GM23338 (cell line): ENCODE measurements around the gene TRPM1. TPM values are rescaled to one million over a fixed set of nuclear protein-coding genes. Genes with fewer than 3 reads are reported as not detected.

Source experiments
- ATAC-seq: fragments of 200-7000 bp; cut with Tn5 transposase; 3 replicates; pipeline ENCODE4 v1.9.1; 2020
- DNase-seq: peaks from one replicate; pipeline ENCODE4 v3.0.0-alpha.2; 2015; ENCODE audit warnings: low spot score
- H2AFZ ChIP-seq: fragments of 200-600 bp; sonication (generic); 2 replicates; pipeline ENCODE4 v1.8.0; 2016; ENCODE audit warnings: antibody characterized with exemption, mild to moderate bottlenecking, moderate library complexity
- H3F3A ChIP-seq: fragments of 200-600 bp; sonication (generic); replicated peaks from 2 replicates; pipeline ENCODE4 v1.8.0; 2017; ENCODE audit warnings: antibody characterized with exemption, mixed run types, low read depth
- H3K27ac ChIP-seq: fragments of 200-600 bp; sonication (generic); 2 replicates; pipeline ENCODE4 v1.6.1; 2016; ENCODE audit warnings: low read depth
- H3K27me3 ChIP-seq: fragments of 200-600 bp; sonication (generic); 2 replicates; pipeline ENCODE4 v1.8.0; 2016; ENCODE audit warnings: mild to moderate bottlenecking, mixed run types, moderate library complexity; ENCODE audit not compliant: insufficient read depth
- H3K36me3 ChIP-seq: fragments of 200-600 bp; sonication (generic); 2 replicates; pipeline ENCODE4 v1.8.0; 2016; ENCODE audit warnings: mild to moderate bottlenecking; ENCODE audit not compliant: insufficient read depth
- H3K4me1 ChIP-seq: fragments of 200-600 bp; sonication (generic); 2 replicates; pipeline ENCODE4 v1.8.0; 2016; ENCODE audit warnings: mild to moderate bottlenecking, moderate library complexity; ENCODE audit not compliant: insufficient read depth
- H3K4me2 ChIP-seq: fragments of 200-600 bp; sonication (generic); 2 replicates; pipeline ENCODE4 v1.7.1; 2017; ENCODE audit warnings: mixed run types
- H3K4me3 ChIP-seq: fragments of 200-600 bp; sonication (generic); 2 replicates; pipeline ENCODE4 v1.6.1; 2016; ENCODE audit warnings: mixed run types
- H3K79me2 ChIP-seq: fragments of 200-600 bp; sonication (generic); replicated peaks from 2 replicates; pipeline ENCODE4 v1.8.0; 2017; ENCODE audit warnings: mild to moderate bottlenecking; ENCODE audit not compliant: insufficient read depth
- H3K9me2 ChIP-seq: fragments of 200-600 bp; sonication (generic); 2 replicates; pipeline ENCODE4 v1.8.0; 2017; ENCODE audit not compliant: insufficient read depth
- H4K20me1 ChIP-seq: fragments of 200-600 bp; sonication (generic); replicated peaks from 2 replicates; pipeline ENCODE4 v1.8.0; 2017; ENCODE audit warnings: mild to moderate bottlenecking; ENCODE audit not compliant: insufficient read depth
- H3K27ac Mint-ChIP-seq: 2 replicates; pipeline ENCODE4 v1.8.0; 2020; ENCODE audit warnings: inconsistent platforms, mild to moderate bottlenecking, moderate library complexity, mixed read lengths
- H3K27me3 Mint-ChIP-seq: 3 replicates; pipeline ENCODE4 v1.8.0; 2022; ENCODE audit warnings: low read depth, mild to moderate bottlenecking, moderate library complexity, mixed read lengths, inconsistent platforms; ENCODE audit not compliant: insufficient read depth, poor library complexity
- H3K36me3 Mint-ChIP-seq: 3 replicates; pipeline ENCODE4 v1.8.0; 2021; ENCODE audit warnings: low read depth, mild to moderate bottlenecking, inconsistent platforms, moderate library complexity, mixed read lengths
- H3K4me1 Mint-ChIP-seq: 3 replicates; pipeline ENCODE4 v1.8.0; 2020; ENCODE audit warnings: mild to moderate bottlenecking, inconsistent platforms, mixed read lengths
- H3K4me3 Mint-ChIP-seq: 3 replicates; pipeline ENCODE4 v1.8.0; 2021; ENCODE audit warnings: moderate library complexity, mild to moderate bottlenecking, inconsistent platforms, mixed read lengths
- H3K9me3 Mint-ChIP-seq: 3 replicates; pipeline ENCODE4 v1.8.0; 2020; ENCODE audit warnings: moderate library complexity, mild to moderate bottlenecking, inconsistent platforms, mixed read lengths
- CREB1 ChIP-seq: fragments of 250-450 bp; sonication (Bioruptor Pico); IDR thresholded peaks from 2 replicates; pipeline ENCODE4 v1.5.0; 2020; ENCODE audit warnings: low read depth, mild to moderate bottlenecking, moderate library complexity
- CTCF ChIP-seq, 2 experiments: fragments of 200-600 bp in 1 of 2; sonication (generic) in 1 of 2; conservative IDR thresholded peaks; 2 replicates each; pipeline versions ENCODE4 v1.5.1 to v1.6.1; 2016 to 2017; ENCODE audit warnings: antibody characterized with exemption in 2 of 2, low read depth in 2 of 2, mild to moderate bottlenecking in 2 of 2, moderate library complexity in 1 of 2
- ETS1 ChIP-seq: IDR thresholded peaks from 2 replicates; pipeline ENCODE4 v1.6.1; 2016; ENCODE audit warnings: antibody characterized with exemption
- EZH2 ChIP-seq: fragments of 200-600 bp; sonication (generic); IDR thresholded peaks from one replicate; pipeline ENCODE4 v1.8.0; 2017; ENCODE audit warnings: antibody characterized with exemption, mild to moderate bottlenecking, low read depth; ENCODE audit not compliant: unreplicated experiment
- EZH2phosphoT487 ChIP-seq: fragments of 200-600 bp; sonication (generic); IDR thresholded peaks from one replicate; pipeline ENCODE4 v1.8.1; 2018; ENCODE audit warnings: antibody characterized with exemption; ENCODE audit not compliant: unreplicated experiment
- JUNB ChIP-seq: IDR thresholded peaks from one replicate; pipeline ENCODE4 v1.6.1; 2016; ENCODE audit warnings: antibody characterized with exemption; ENCODE audit not compliant: unreplicated experiment
- NANOG ChIP-seq: IDR thresholded peaks from 2 replicates; pipeline ENCODE4 v1.6.1; 2016; ENCODE audit warnings: antibody characterized with exemption, borderline replicate concordance
- POLR2AphosphoS5 ChIP-seq: IDR thresholded peaks from 2 replicates; pipeline ENCODE4 v1.6.1; 2016; ENCODE audit warnings: antibody characterized with exemption, low read depth
- REST ChIP-seq: IDR thresholded peaks from one replicate; pipeline ENCODE4 v1.6.1; 2018; ENCODE audit warnings: antibody characterized with exemption; ENCODE audit not compliant: unreplicated experiment
- STAT1 ChIP-seq: IDR thresholded peaks from one replicate; pipeline ENCODE4 v1.6.1; 2016; ENCODE audit warnings: antibody characterized with exemption; ENCODE audit not compliant: unreplicated experiment
- ZNF114 ChIP-seq: fragments of 250-450 bp; sonication (Bioruptor Pico); IDR thresholded peaks from 2 replicates; pipeline ENCODE4 v1.5.0; 2020; ENCODE audit warnings: mild to moderate bottlenecking, moderate library complexity
- ZNF331 ChIP-seq: fragments of 250-450 bp; sonication (Bioruptor Pico); IDR thresholded peaks from 2 replicates; pipeline ENCODE4 v1.5.0; 2020; ENCODE audit warnings: low read depth, mild to moderate bottlenecking, moderate library complexity
- ZNF462 ChIP-seq: fragments of 250-450 bp; sonication (Bioruptor Pico); IDR thresholded peaks from 2 replicates; pipeline ENCODE4 v1.5.0; 2020; ENCODE audit warnings: mild to moderate bottlenecking, moderate library complexity
- polyA plus RNA-seq: library from polyadenylated mRNA; unstranded; fragments of >200 nt; fragmentation: Nextera tagmentation; extraction: Ambion mirVana; gene quantifications from 2 replicates; pipeline ENCODE4 v1.2.1, GENCODE V29; 2016
- total RNA-seq: library from RNA; depleted of rRNA; stranded (reverse); fragments of >200 nt; shearing (Covaris generic); gene quantifications from 2 replicates; pipeline ENCODE4 v1.2.3, GENCODE V29; 2014

Gene TRPM1
- total and polyA plus RNA-seq, 2 experiments from 2014 or later: 0.19 TPM; not detected in 1

- no peak overlapping the region for H3K27ac ChIP-seq
- TF ChIP-seq POLR2AphosphoS5: no peak
- TF ChIP-seq ZNF114 (CRISPR knock-in tag): no peak
- TF ChIP-seq REST: no peak
- TF ChIP-seq JUNB: no peak
- TF ChIP-seq ETS1: no peak
- TF ChIP-seq CTCF (conservative IDR thresholded peaks at IDR 0.05; ENCODE audit: low read depth in 2 of 2): no peak
- no peak for TF ChIP-seq STAT1
- no peak for TF ChIP-seq CREB1 (CRISPR knock-in tag)
- no peak for TF ChIP-seq EZH2phosphoT487
- no peak for TF ChIP-seq ZNF331 (CRISPR knock-in tag)
- no peak for TF ChIP-seq ZNF462 (CRISPR knock-in tag)
- TF ChIP-seq EZH2: no peak
- no peak for TF ChIP-seq NANOG
- H3K27me3 Mint-ChIP-seq: peaks cover 10% of the 10 kb centered on the region
- H3F3A ChIP-seq: no peaks in the 10 kb centered on the region
- no peaks in the 10 kb centered on the region for H3K27me3 ChIP-seq
- no peaks in the 10 kb centered on the region; the same call in 2 of the 3 replicates for H3K9me3 Mint-ChIP-seq
- H3K9me2 ChIP-seq: no peaks in the 10 kb centered on the region
- no peak for DNase-seq
- H3K27ac Mint-ChIP-seq: no peak overlapping the region
- H3K4me3 Mint-ChIP-seq: no peak overlapping the region
- no peak overlapping the region for H3K4me2 ChIP-seq
- H3K36me3 ChIP-seq: no peaks in the 10 kb centered on the region
- 0 out of 2 replicates have a peak, but pooled peaks cover 11% of the 10 kb centered on the region for H3K4me1 ChIP-seq
- H2AFZ ChIP-seq: no peak overlapping the region
- peaks cover 15% of the 10 kb centered on the region for H3K4me1 Mint-ChIP-seq
- no peaks in the 10 kb centered on the region for H3K79me2 ChIP-seq
- no peak for ATAC-seq
- H4K20me1 ChIP-seq: no peaks in the 10 kb centered on the region
- no peak overlapping the region for H3K4me3 ChIP-seq
- H3K36me3 Mint-ChIP-seq: no peaks in the 10 kb centered on the region
These were observed 61.6 kb downstream of the TRPM1 start for GRCh38 chr15:31039961-31040360.
